ENCODE measurements around the gene SLC44A3. TPM values are rescaled to one million over a fixed set of nuclear protein-coding genes. Genes with fewer than 3 reads are reported as not detected.

Gene SLC44A3
- total RNA-seq, 6 donors from 2014 or later = 6.3 to 24.2 (median 17.8) TPM

GRCh38 chr1:94926915-94927404 is 106.8 kb downstream of the SLC44A3 start, which contains the start of gene CNN3:
TSS of gene CNN3 (minus strand) at chr1:94927110. CDS start at chr1:94926894, 216 bp downstream.
- peak within 1 kb of the TSS; percentile 96 to 100 (median 99) for H3K27ac ChIP-seq
- H3K36me3 ChIP-seq = no peaks in the 10 kb centered on the region
- H3K4me1 ChIP-seq = peaks cover 32 to 60% (median 45%) of the 10 kb centered on the region in 4 donors
- 0 to 1% methylated on average over 8 to 15 of the region's 57 CpGs for WGBS, 2 donors
- DNase-seq (peak; percentile 92 to 97), ATAC-seq (ENCODE audit: low FRiP score in 2 of 2) (peak; percentile 94 to 96)
- peak within 1 kb of the TSS; percentile 70 to 79 (median 73) for H3K4me3 ChIP-seq
- peak; percentile 83 to 99 (median 95) for TF ChIP-seq POLR2A (IDR thresholded peaks at IDR 0.05)
- TF ChIP-seq CTCF (IDR thresholded peaks at IDR 0.05) = no peak
- TF ChIP-seq EP300 (IDR thresholded peaks at IDR 0.05) = peak in 1 of 4 donors; percentile 24
- peak; percentile 87 to 98 for TF ChIP-seq POLR2AphosphoS5 (IDR thresholded peaks at IDR 0.05)
- H3K9me3 ChIP-seq = no peaks in the 10 kb centered on the region
- H3K27me3 ChIP-seq = peaks cover 0 to 10% (median 0%) of the 10 kb centered on the region in 4 donors

- H3K27me3 ChIP-seq = peaks cover 0 to 10% (median 0%) of the 10 kb centered on the region in 4 donors
- TF ChIP-seq POLR2A (IDR thresholded peaks at IDR 0.05) (peak in 1 of 4 donors; percentile 33), POLR2AphosphoS5 (IDR thresholded peaks at IDR 0.05) (no peak), CTCF (IDR thresholded peaks at IDR 0.05) (no peak), EP300 (IDR thresholded peaks at IDR 0.05) (peak in 1 of 4 donors; percentile 1)
- DNase-seq = no peak
- H3K9me3 ChIP-seq = no peaks in the 10 kb centered on the region
- H3K27ac ChIP-seq = peak overlapping the region; percentile 96 to 100 (median 99)
- ATAC-seq (ENCODE audit: low FRiP score in 2 of 2) = peak in 1 of 2 donors; percentile 30
- H3K4me3 ChIP-seq = peak overlapping the region; percentile 44 to 79 (median 71)
- H3K36me3 ChIP-seq = peaks cover 0 to 3% (median 0%) of the 10 kb centered on the region in 4 donors
- 11 to 23% methylated on average over 23 to 37 of the region's 40 CpGs for WGBS, 2 donors
- H3K4me1 ChIP-seq = peaks cover 28 to 54% (median 39%) of the 10 kb centered on the region in 4 donors
Measured at GRCh38 chr1:94927405-94928175, 107.4 kb downstream of the SLC44A3 start.

GRCh38 chr1:94928293-94928939 is 108.3 kb downstream of the SLC44A3 start:
- H3K9me3 ChIP-seq = no peaks in the 10 kb centered on the region
- H3K4me1 ChIP-seq = peaks cover 19 to 46% (median 33%) of the 10 kb centered on the region in 4 donors
- ATAC-seq (ENCODE audit: low FRiP score in 2 of 2) (no peak), DNase-seq (no peak)
- H3K27me3 ChIP-seq = peaks cover 0 to 10% (median 0%) of the 10 kb centered on the region in 4 donors
- 71 to 78% methylated on average over 7 of the region's 7 CpGs for WGBS, 2 donors
- peak overlapping the region; percentile 96 to 100 (median 99) for H3K27ac ChIP-seq
- TF ChIP-seq POLR2A (IDR thresholded peaks at IDR 0.05) = no peak
- TF ChIP-seq EP300 (IDR thresholded peaks at IDR 0.05) = no peak
- TF ChIP-seq POLR2AphosphoS5 (IDR thresholded peaks at IDR 0.05) = no peak
- no peak for TF ChIP-seq CTCF (IDR thresholded peaks at IDR 0.05)
- peaks cover 0 to 11% (median 0%) of the 10 kb centered on the region in 4 donors for H3K36me3 ChIP-seq
- peak overlapping the region in 3 of 4 donors; percentile 70 to 79 (median 72) for H3K4me3 ChIP-seq

GRCh38 chr1:94929351-94930217 is 109.4 kb downstream of the SLC44A3 start:
- ATAC-seq (ENCODE audit: low FRiP score in 2 of 2) (no peak), DNase-seq (no peak)
- no peaks in the 10 kb centered on the region for H3K9me3 ChIP-seq
- peaks cover 0 to 10% (median 0%) of the 10 kb centered on the region in 4 donors for H3K27me3 ChIP-seq
- no peak for TF ChIP-seq EP300 (IDR thresholded peaks at IDR 0.05)
- TF ChIP-seq POLR2AphosphoS5 (IDR thresholded peaks at IDR 0.05) = no peak
- TF ChIP-seq POLR2A (IDR thresholded peaks at IDR 0.05) = no peak
- no peak for TF ChIP-seq CTCF (IDR thresholded peaks at IDR 0.05)
- H3K36me3 ChIP-seq = peaks cover 0 to 15% (median 0%) of the 10 kb centered on the region in 4 donors
- peak overlapping the region; percentile 52 to 99 (median 66) for H3K27ac ChIP-seq
- WGBS, 2 donors = 71 to 75% methylated on average over 11 of the region's 11 CpGs
- H3K4me1 ChIP-seq = peaks cover 14 to 34% (median 25%) of the 10 kb centered on the region in 4 donors
- peak overlapping the region in 3 of 4 donors; percentile 70 to 79 (median 72) for H3K4me3 ChIP-seq

Measured in upper lobe of left lung (tissue), 6 donors.